Activated T-cell treated with anti-CD3 and anti-CD28 coated beads, Interleukin-2, amount 50 U/mL, for 72 hours (primary cell): Measurements from ENCODE around the gene GLRA1. TPM values are rescaled to one million over a fixed set of nuclear protein-coding genes. Genes with fewer than 3 reads are reported as not detected.

Source experiments
- ATAC-seq, 2 donors: fragments of 150-1000 bp; cut with Tn5 transposase; replicated peaks in 1 of 2; 2 replicates each; pipeline ENCODE4 v1.10.0; 2021; ENCODE audit warnings: moderate library complexity in 2 of 2, mild to moderate bottlenecking in 1 of 2
- DNase-seq, 2 donors: peaks; one replicate each; pipeline ENCODE4 v3.0.0; 2021 to 2022; ENCODE audit warnings: mixed read lengths in 1 of 2
- H3K27ac Mint-ChIP-seq: one replicate; pipeline ENCODE4 v1.8.0; 2022; ENCODE audit warnings: mild to moderate bottlenecking, moderate library complexity, mixed read lengths
- H3K27me3 Mint-ChIP-seq: one replicate; pipeline ENCODE4 v1.8.0; 2022; ENCODE audit warnings: low read depth, mixed read lengths
- H3K36me3 Mint-ChIP-seq, 2 donors: one replicate each; pipeline ENCODE4 v1.8.0; 2022; ENCODE audit warnings: mixed read lengths in 2 of 2, mild to moderate bottlenecking in 1 of 2; ENCODE audit not compliant: insufficient read depth in 2 of 2
- H3K4me1 Mint-ChIP-seq: one replicate; pipeline ENCODE4 v1.8.0; 2022; ENCODE audit warnings: low read depth, mixed read lengths
- H3K4me3 Mint-ChIP-seq, 2 donors: one replicate each; pipeline ENCODE4 v1.8.0; 2022; ENCODE audit warnings: mild to moderate bottlenecking in 2 of 2, mixed read lengths in 2 of 2, moderate library complexity in 2 of 2
- H3K9me3 Mint-ChIP-seq, 2 donors: one replicate each; pipeline ENCODE4 v1.8.0; 2022; ENCODE audit warnings: mixed read lengths in 2 of 2
- total RNA-seq, 2 donors: library from RNA; stranded (reverse); gene quantifications; one replicate each; pipeline ENCODE4 v1.2.3, GENCODE V29; 2022

The GLRA1 gene
- total RNA-seq, 2 donors from 2014 or later = not detected

- Mint-ChIP-seq H3K4me3 (no peak overlapping the region), H3K27ac (no peak overlapping the region), H3K9me3 (no peaks in the 10 kb centered on the region), H3K36me3 (no peaks in the 10 kb centered on the region), H3K4me1 (peaks cover 14% of the 10 kb centered on the region), H3K27me3 (no peaks in the 10 kb centered on the region)
- DNase-seq = no peak
- ATAC-seq = no peak
Measured at GRCh38 chr5:151947931-151948608, 23.4 kb upstream of the GLRA1 start.

- H3K4me1 Mint-ChIP-seq = no peaks in the 10 kb centered on the region
- DNase-seq (no peak), ATAC-seq (no peak)
- H3K27ac Mint-ChIP-seq = no peak overlapping the region
- peaks cover 5 to 6% of the 10 kb centered on the region in 2 donors for H3K9me3 Mint-ChIP-seq
- peaks cover 2 to 6% of the 10 kb centered on the region in 2 donors for H3K36me3 Mint-ChIP-seq
- H3K4me3 Mint-ChIP-seq = no peak overlapping the region
- no peaks in the 10 kb centered on the region for H3K27me3 Mint-ChIP-seq
Measured at GRCh38 chr5:151937851-151938250, 13.2 kb upstream of the GLRA1 start.

GRCh38 chr5:151935135-151935695 is 10.6 kb upstream of the GLRA1 start:
- H3K27me3 Mint-ChIP-seq = no peaks in the 10 kb centered on the region
- H3K4me3 Mint-ChIP-seq = no peak overlapping the region
- no peak for ATAC-seq
- H3K27ac Mint-ChIP-seq = no peak overlapping the region
- H3K36me3 Mint-ChIP-seq = peaks cover 10 to 11% of the 10 kb centered on the region in 2 donors
- H3K9me3 Mint-ChIP-seq = peaks cover 12% of the 10 kb centered on the region in 2 donors
- DNase-seq = no peak
- no peaks in the 10 kb centered on the region for H3K4me1 Mint-ChIP-seq

- no peaks in the 10 kb centered on the region for H3K4me1 Mint-ChIP-seq
- peaks cover 6% of the 10 kb centered on the region for H3K27me3 Mint-ChIP-seq
- H3K36me3 Mint-ChIP-seq = peaks cover 10 to 11% of the 10 kb centered on the region in 2 donors
- H3K27ac Mint-ChIP-seq = no peak overlapping the region
- H3K4me3 Mint-ChIP-seq = no peak overlapping the region
- H3K9me3 Mint-ChIP-seq = peaks cover 14 to 19% of the 10 kb centered on the region in 2 donors
- DNase-seq (no peak), ATAC-seq (no peak)
Measured at GRCh38 chr5:151931260-151931659, 6.6 kb upstream of the GLRA1 start.

- Mint-ChIP-seq H3K4me3 (no peak overlapping the region), H3K36me3 (peaks cover 0 to 4% of the 10 kb centered on the region in 2 donors), H3K9me3 (peaks cover 4 to 9% of the 10 kb centered on the region in 2 donors), H3K27ac (no peak overlapping the region), H3K4me1 (peaks cover 6% of the 10 kb centered on the region), H3K27me3 (peaks cover 43% of the 10 kb centered on the region)
- ATAC-seq = no peak
- no peak for DNase-seq
Measured at GRCh38 chr5:151926188-151926587, 1.5 kb upstream of the GLRA1 start.

- peaks cover 43% of the 10 kb centered on the region for H3K27me3 Mint-ChIP-seq
- H3K36me3 Mint-ChIP-seq = peaks cover 0 to 4% of the 10 kb centered on the region in 2 donors
- H3K4me1 Mint-ChIP-seq = peaks cover 6% of the 10 kb centered on the region
- DNase-seq (no peak), ATAC-seq (no peak)
- no peak overlapping the region for H3K27ac Mint-ChIP-seq
- peaks cover 4 to 9% of the 10 kb centered on the region in 2 donors for H3K9me3 Mint-ChIP-seq
- no peak overlapping the region for H3K4me3 Mint-ChIP-seq
Measured at GRCh38 chr5:151925340-151925739, 689 bp upstream of the GLRA1 start.

- no peak for ATAC-seq
- H3K27ac Mint-ChIP-seq = no peak overlapping the region
- peaks cover 6% of the 10 kb centered on the region for H3K4me1 Mint-ChIP-seq
- H3K27me3 Mint-ChIP-seq = peaks cover 43% of the 10 kb centered on the region
- no peak for DNase-seq
- no peak overlapping the region for H3K4me3 Mint-ChIP-seq
- peaks cover 4 to 9% of the 10 kb centered on the region in 2 donors for H3K9me3 Mint-ChIP-seq
- peaks cover 0 to 4% of the 10 kb centered on the region in 2 donors for H3K36me3 Mint-ChIP-seq
Measured at GRCh38 chr5:151923866-151924476, 680 bp downstream of the GLRA1 start.

- no peak for ATAC-seq
- Mint-ChIP-seq H3K9me3 (peaks cover 2 to 4% of the 10 kb centered on the region in 2 donors), H3K27me3 (peaks cover 40% of the 10 kb centered on the region), H3K27ac (no peak overlapping the region), H3K4me1 (peaks cover 6% of the 10 kb centered on the region), H3K36me3 (peaks cover 0 to 4% of the 10 kb centered on the region in 2 donors), H3K4me3 (no peak overlapping the region)
- DNase-seq = no peak
Measured at GRCh38 chr5:151921916-151922315, 2.7 kb downstream of the GLRA1 start.

- H3K36me3 Mint-ChIP-seq = no peaks in the 10 kb centered on the region
- no peaks in the 10 kb centered on the region for H3K4me1 Mint-ChIP-seq
- H3K4me3 Mint-ChIP-seq = no peak overlapping the region
- no peak for DNase-seq
- H3K27me3 Mint-ChIP-seq = peaks cover 10% of the 10 kb centered on the region
- H3K9me3 Mint-ChIP-seq = no peaks in the 10 kb centered on the region
- H3K27ac Mint-ChIP-seq = no peak overlapping the region
- no peak for ATAC-seq
Measured at GRCh38 chr5:151917904-151918303, 6.7 kb downstream of the GLRA1 start.

- no peaks in the 10 kb centered on the region for H3K9me3 Mint-ChIP-seq
- no peak for ATAC-seq
- no peak overlapping the region for H3K27ac Mint-ChIP-seq
- H3K27me3 Mint-ChIP-seq = no peaks in the 10 kb centered on the region
- H3K36me3 Mint-ChIP-seq = no peaks in the 10 kb centered on the region
- H3K4me3 Mint-ChIP-seq = no peak overlapping the region
- no peaks in the 10 kb centered on the region for H3K4me1 Mint-ChIP-seq
- no peak for DNase-seq
Measured at GRCh38 chr5:151913425-151913824, 11.2 kb downstream of the GLRA1 start.

- no peaks in the 10 kb centered on the region for H3K4me1 Mint-ChIP-seq
- ATAC-seq (no peak), DNase-seq (no peak)
Measured at GRCh38 chr5:151912360-151912759, 12.3 kb downstream of the GLRA1 start.

GRCh38 chr5:151911011-151911410 is 13.6 kb downstream of the GLRA1 start:
- Mint-ChIP-seq H3K4me3 (no peak overlapping the region), H3K27ac (no peak overlapping the region), H3K36me3 (no peaks in the 10 kb centered on the region), H3K27me3 (no peaks in the 10 kb centered on the region), H3K9me3 (no peaks in the 10 kb centered on the region), H3K4me1 (no peaks in the 10 kb centered on the region)
- DNase-seq (no peak), ATAC-seq (no peak)

More at GRCh38 chr5:151912360-151912759, 12.3 kb downstream of the GLRA1 start:
- Mint-ChIP-seq H3K4me3 (no peak overlapping the region), H3K27me3 (no peaks in the 10 kb centered on the region), H3K36me3 (no peaks in the 10 kb centered on the region), H3K9me3 (no peaks in the 10 kb centered on the region), H3K27ac (no peak overlapping the region)

GRCh38 chr5:151909628-151910027 is 15.0 kb downstream of the GLRA1 start:
- Mint-ChIP-seq H3K36me3 (no peaks in the 10 kb centered on the region), H3K9me3 (no peaks in the 10 kb centered on the region), H3K4me1 (no peaks in the 10 kb centered on the region), H3K27ac (no peak overlapping the region), H3K27me3 (no peaks in the 10 kb centered on the region), H3K4me3 (no peak overlapping the region)
- no peak for ATAC-seq
- no peak for DNase-seq
